ENCODE results near the gene C1QL4.

DNA sequence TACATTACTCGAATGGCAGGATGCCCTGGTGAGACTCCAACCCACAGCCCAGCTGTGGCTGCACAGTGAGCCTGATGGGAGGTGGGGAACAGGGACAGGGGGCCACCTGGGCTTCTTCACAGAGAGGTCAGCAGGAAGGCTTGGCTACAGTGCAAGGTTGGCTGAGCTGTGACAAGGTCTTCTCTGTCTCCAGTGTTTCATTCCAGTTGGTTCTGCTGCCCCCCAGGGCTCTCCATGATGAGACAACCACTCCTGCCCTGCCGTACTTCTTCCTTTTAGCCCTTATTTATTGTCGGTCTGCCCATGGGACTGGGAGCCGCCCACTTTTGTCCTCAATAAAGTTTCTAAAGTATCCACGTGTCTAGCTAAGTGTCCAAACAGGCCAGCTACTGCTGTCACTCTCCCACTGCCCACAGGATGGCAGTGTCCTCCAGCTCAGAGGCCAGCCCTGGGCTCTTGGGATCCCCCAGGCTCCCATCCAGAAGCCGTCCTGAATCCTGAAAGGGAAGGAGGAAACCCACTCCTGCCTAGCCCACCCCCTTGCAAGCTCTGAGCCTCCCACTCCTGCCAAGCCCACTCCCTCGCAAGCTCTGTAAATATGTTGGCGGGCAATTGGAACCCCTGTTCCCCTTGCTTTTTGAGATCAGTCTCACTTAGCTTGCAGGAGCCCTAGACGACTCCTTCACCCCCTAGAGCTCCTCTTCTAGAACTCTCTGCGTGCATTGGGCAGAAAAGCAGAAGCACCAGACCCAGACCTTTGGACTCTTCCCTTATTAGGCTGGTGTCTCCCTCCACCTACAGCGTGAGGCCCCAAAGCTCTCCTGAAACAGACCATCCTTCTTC is 5.4 kb downstream of the C1QL4 start:
- TF ChIP-seq CTCF (optimal IDR thresholded peaks at IDR 0.05 in 1 of 3, IDR thresholded peaks at IDR 0.05 in 1 of 3, conservative IDR thresholded peaks at IDR 0.05 in 1 of 3; ENCODE audit: extremely low read depth in 1 of 3, insufficient read depth in 2 of 3, low read length in 3 of 3) = peak; percentile 82 to 85 (median 84)
- TF ChIP-seq EZH2 (IDR thresholded peaks at IDR 0.05; ENCODE audit: low read length) = no peak

Measured in keratinocyte (primary cell).